WTC11 (cell line): ENCODE measurements around the gene RLF.

Source experiments
- ATF1 ChIP-seq: sonication (generic); formaldehyde crosslinking; IDR thresholded peaks from 2 replicates; pipeline ENCODE4 v1.8.1; 2023; ENCODE audit warnings: mild to moderate bottlenecking, moderate library complexity, missing genetic modification reagents
- ATF3 ChIP-seq: sonication (generic); formaldehyde crosslinking; conservative IDR thresholded peaks from 2 replicates; pipeline ENCODE4 v1.8.1; 2022; ENCODE audit warnings: mild to moderate bottlenecking, missing genetic modification reagents
- CTCF ChIP-seq: fragments of 200-600 bp; IDR thresholded peaks from 2 replicates; pipeline ENCODE4 v1.8.0; 2022; ENCODE audit warnings: antibody characterized with exemption
- IRF2 ChIP-seq: sonication (generic); formaldehyde crosslinking; IDR thresholded peaks from 2 replicates; pipeline ENCODE4 v1.8.0; 2022; ENCODE audit warnings: low read depth, missing genetic modification reagents, borderline replicate concordance
- STAT6 ChIP-seq: sonication (generic); formaldehyde crosslinking; conservative IDR thresholded peaks from 2 replicates; pipeline ENCODE4 v1.8.1; 2023; ENCODE audit warnings: mild to moderate bottlenecking, low read depth, missing genetic modification reagents, moderate library complexity
- ZNF232 ChIP-seq: sonication (generic); formaldehyde crosslinking; IDR thresholded peaks from 2 replicates; pipeline ENCODE4 v1.8.0; 2022; ENCODE audit warnings: mild to moderate bottlenecking, missing genetic modification reagents

GRCh38 chr1:40244138-40244744 lies 83.1 kb downstream of the RLF start:
- TF ChIP-seq ATF1 (CRISPR knock-in tag) = no peak
- no peak for TF ChIP-seq CTCF
- no peak for TF ChIP-seq STAT6 (CRISPR knock-in tag)
- TF ChIP-seq IRF2 = no peak
- no peak for TF ChIP-seq ZNF232
- TF ChIP-seq ATF3 (CRISPR knock-in tag) = no peak
